ENCODE measurements around the gene SLC39A1.

DNA sequence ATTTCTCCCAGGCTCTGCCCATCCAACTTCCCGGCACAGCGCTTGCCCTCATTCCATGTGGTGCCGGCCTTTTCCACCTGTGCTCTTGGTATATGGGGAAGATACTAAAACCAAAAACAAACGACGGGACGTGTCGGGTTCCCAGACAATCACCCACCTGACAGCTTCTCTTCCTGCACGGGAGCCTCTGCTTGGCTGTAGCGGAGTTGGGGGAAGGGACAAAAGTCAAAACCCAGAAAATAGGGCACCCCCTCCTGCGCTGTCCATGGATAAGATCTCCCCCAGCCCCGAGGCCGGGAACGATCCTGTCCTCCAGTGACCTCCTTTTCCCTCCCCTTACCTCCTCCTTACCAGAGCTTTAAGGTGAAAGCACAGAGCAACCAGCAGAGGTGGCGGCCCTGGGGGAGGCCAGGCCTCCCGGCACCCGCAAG is 13.5 kb upstream of the SLC39A1 start:
- TF ChIP-seq, protein P1, sequence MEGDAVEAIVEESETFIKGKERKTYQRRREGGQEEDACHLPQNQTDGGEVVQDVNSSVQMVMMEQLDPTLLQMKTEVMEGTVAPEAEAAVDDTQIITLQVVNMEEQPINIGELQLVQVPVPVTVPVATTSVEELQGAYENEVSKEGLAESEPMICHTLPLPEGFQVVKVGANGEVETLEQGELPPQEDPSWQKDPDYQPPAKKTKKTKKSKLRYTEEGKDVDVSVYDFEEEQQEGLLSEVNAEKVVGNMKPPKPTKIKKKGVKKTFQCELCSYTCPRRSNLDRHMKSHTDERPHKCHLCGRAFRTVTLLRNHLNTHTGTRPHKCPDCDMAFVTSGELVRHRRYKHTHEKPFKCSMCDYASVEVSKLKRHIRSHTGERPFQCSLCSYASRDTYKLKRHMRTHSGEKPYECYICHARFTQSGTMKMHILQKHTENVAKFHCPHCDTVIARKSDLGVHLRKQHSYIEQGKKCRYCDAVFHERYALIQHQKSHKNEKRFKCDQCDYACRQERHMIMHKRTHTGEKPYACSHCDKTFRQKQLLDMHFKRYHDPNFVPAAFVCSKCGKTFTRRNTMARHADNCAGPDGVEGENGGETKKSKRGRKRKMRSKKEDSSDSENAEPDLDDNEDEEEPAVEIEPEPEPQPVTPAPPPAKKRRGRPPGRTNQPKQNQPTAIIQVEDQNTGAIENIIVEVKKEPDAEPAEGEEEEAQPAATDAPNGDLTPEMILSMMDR (IDR thresholded peaks at IDR 0.05) = no peak
- TF ChIP-seq, protein P2, sequence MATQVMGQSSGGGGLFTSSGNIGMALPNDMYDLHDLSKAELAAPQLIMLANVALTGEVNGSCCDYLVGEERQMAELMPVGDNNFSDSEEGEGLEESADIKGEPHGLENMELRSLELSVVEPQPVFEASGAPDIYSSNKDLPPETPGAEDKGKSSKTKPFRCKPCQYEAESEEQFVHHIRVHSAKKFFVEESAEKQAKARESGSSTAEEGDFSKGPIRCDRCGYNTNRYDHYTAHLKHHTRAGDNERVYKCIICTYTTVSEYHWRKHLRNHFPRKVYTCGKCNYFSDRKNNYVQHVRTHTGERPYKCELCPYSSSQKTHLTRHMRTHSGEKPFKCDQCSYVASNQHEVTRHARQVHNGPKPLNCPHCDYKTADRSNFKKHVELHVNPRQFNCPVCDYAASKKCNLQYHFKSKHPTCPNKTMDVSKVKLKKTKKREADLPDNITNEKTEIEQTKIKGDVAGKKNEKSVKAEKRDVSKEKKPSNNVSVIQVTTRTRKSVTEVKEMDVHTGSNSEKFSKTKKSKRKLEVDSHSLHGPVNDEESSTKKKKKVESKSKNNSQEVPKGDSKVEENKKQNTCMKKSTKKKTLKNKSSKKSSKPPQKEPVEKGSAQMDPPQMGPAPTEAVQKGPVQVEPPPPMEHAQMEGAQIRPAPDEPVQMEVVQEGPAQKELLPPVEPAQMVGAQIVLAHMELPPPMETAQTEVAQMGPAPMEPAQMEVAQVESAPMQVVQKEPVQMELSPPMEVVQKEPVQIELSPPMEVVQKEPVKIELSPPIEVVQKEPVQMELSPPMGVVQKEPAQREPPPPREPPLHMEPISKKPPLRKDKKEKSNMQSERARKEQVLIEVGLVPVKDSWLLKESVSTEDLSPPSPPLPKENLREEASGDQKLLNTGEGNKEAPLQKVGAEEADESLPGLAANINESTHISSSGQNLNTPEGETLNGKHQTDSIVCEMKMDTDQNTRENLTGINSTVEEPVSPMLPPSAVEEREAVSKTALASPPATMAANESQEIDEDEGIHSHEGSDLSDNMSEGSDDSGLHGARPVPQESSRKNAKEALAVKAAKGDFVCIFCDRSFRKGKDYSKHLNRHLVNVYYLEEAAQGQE (IDR thresholded peaks at IDR 0.05; ENCODE audit: insufficient read depth in 1 of 2, low read depth in 2 of 2, low read length in 1 of 2) = no peak
- no peak for TF ChIP-seq POLR2AphosphoS5 (IDR thresholded peaks at IDR 0.05; ENCODE audit: low read depth, low read length)
- TF ChIP-seq SIN3A (IDR thresholded peaks at IDR 0.05; ENCODE audit: borderline replicate concordance, insufficient read depth, low read depth, low read length) = no peak
- TF ChIP-seq TCF7L2 (IDR thresholded peaks at IDR 0.05; ENCODE audit: low read depth, low read length) = no peak
